Measurements from ENCODE around the gene SEL1L. TPM values are rescaled to one million over a fixed set of nuclear protein-coding genes. Genes with fewer than 3 reads are reported as not detected.

Gene SEL1L
- total RNA-seq, 1 donor: 19.7 TPM

Other genes with a start within 250 kb of the SEL1L start
- gene STON2, start 133.5 kb downstream of the SEL1L start, total RNA-seq: 74.6 TPM